Activated CD8-positive, alpha-beta memory T cell treated with anti-CD3 and anti-CD28 coated beads for 4 hours (primary cell): ENCODE results near the gene TNP2.
A peak's percentile ranks its signal among the peaks of the same experiment; 100 is the strongest.

ENCODE experiments used
- DNase-seq, 2 donors: peaks; one replicate each; pipeline ENCODE4 v3.0.0-alpha.2; 2020; ENCODE audit warnings: low read depth in 2 of 2

The TNP2 gene

GRCh38 chr16:11240636-11241473 lies 28.3 kb downstream of the TNP2 start:
- no peak for DNase-seq

GRCh38 chr16:11239644-11240632 lies 29.2 kb downstream of the TNP2 start:
- DNase-seq = no peak

GRCh38 chr16:11238272-11239202 lies 30.6 kb downstream of the TNP2 start:
- no peak for DNase-seq

- DNase-seq = no peak
Observed at GRCh38 chr16:11236461-11237254, 32.5 kb downstream of the TNP2 start.

GRCh38 chr16:11235703-11235991 lies 33.5 kb downstream of the TNP2 start:
- no peak for DNase-seq

GRCh38 chr16:11234884-11235702 lies 34.0 kb downstream of the TNP2 start:
- no peak for DNase-seq

GRCh38 chr16:11233727-11234376 lies 35.3 kb downstream of the TNP2 start:
- peak; percentile 48 to 68 for DNase-seq

- DNase-seq = peak; percentile 73 to 84
Observed at GRCh38 chr16:11232852-11233726, 36.0 kb downstream of the TNP2 start.

GRCh38 chr16:11232302-11232851 lies 36.7 kb downstream of the TNP2 start:
- DNase-seq = no peak

GRCh38 chr16:11231367-11231970 lies 37.7 kb downstream of the TNP2 start:
- DNase-seq = no peak

- no peak for DNase-seq
Observed at GRCh38 chr16:11229906-11230305, 39.2 kb downstream of the TNP2 start.

- DNase-seq = no peak
Observed at GRCh38 chr16:11229432-11229831, 39.7 kb downstream of the TNP2 start.

GRCh38 chr16:11225677-11226549 lies 43.2 kb downstream of the TNP2 start:
- DNase-seq = no peak

GRCh38 chr16:11224894-11225676 lies 44.0 kb downstream of the TNP2 start:
- peak; percentile 69 to 77 for DNase-seq

- peak in 1 of 2 donors; percentile 36 for DNase-seq
Observed at GRCh38 chr16:11224096-11224893, 44.8 kb downstream of the TNP2 start.
